ENCODE results near the gene DKKL1.

DNA sequence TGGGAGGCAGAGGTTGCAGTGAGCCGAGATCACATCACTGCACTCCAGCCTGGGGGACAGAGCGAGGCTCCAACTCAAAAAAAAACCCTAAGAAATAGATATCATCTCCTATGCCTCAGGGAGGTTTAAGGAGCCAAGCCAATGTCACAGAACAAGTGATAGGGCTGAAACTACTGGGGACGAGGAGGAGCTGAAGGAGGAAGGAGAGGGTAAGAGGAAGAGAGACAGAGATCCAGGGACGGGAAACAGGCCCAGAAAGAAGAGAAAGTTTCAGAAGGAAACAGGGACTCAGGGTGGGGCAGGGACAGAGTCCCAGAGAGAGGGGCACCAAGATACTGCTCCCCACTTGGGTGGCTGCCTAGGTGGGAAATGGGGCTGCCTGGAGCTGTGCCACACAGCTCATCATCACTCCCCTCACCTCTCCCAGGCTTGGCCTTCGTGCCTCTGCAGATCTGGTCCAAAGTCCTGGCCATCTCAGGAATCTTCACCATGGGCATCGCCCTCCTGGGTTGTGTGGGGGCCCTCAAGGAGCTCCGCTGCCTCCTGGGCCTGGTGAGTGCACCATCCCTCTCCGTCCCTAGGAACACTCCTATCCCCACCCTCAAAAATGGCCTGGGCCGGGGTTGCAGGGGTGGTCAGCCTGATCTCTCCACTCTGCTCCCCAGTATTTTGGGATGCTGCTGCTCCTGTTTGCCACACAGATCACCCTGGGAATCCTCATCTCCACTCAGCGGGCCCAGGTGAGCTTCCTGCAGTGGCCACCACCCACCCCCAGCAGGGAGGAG lies 27.0 kb upstream of the DKKL1 start:
- no peak for TF ChIP-seq MAX (IDR thresholded peaks at IDR 0.05; ENCODE audit: low read depth)
- TF ChIP-seq, protein P1, sequence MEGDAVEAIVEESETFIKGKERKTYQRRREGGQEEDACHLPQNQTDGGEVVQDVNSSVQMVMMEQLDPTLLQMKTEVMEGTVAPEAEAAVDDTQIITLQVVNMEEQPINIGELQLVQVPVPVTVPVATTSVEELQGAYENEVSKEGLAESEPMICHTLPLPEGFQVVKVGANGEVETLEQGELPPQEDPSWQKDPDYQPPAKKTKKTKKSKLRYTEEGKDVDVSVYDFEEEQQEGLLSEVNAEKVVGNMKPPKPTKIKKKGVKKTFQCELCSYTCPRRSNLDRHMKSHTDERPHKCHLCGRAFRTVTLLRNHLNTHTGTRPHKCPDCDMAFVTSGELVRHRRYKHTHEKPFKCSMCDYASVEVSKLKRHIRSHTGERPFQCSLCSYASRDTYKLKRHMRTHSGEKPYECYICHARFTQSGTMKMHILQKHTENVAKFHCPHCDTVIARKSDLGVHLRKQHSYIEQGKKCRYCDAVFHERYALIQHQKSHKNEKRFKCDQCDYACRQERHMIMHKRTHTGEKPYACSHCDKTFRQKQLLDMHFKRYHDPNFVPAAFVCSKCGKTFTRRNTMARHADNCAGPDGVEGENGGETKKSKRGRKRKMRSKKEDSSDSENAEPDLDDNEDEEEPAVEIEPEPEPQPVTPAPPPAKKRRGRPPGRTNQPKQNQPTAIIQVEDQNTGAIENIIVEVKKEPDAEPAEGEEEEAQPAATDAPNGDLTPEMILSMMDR (IDR thresholded peaks at IDR 0.05), result no peak
- TF ChIP-seq RAD21 (IDR thresholded peaks at IDR 0.05; ENCODE audit: low read length), result no peak
- no peak for TF ChIP-seq TAF1 (IDR thresholded peaks at IDR 0.05; ENCODE audit: borderline replicate concordance, low read depth, low read length)
- no peak for TF ChIP-seq FOXM1 (IDR thresholded peaks at IDR 0.05; ENCODE audit: low read depth)
- no peak for TF ChIP-seq EZH2phosphoT487 (IDR thresholded peaks at IDR 0.05; ENCODE audit: borderline replicate concordance, low read depth)
- TF ChIP-seq, protein P2, sequence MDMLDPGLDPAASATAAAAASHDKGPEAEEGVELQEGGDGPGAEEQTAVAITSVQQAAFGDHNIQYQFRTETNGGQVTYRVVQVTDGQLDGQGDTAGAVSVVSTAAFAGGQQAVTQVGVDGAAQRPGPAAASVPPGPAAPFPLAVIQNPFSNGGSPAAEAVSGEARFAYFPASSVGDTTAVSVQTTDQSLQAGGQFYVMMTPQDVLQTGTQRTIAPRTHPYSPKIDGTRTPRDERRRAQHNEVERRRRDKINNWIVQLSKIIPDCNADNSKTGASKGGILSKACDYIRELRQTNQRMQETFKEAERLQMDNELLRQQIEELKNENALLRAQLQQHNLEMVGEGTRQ (IDR thresholded peaks at IDR 0.05; ENCODE audit: borderline replicate concordance, low read depth, low read length), result no peak
- TF ChIP-seq, protein P3, sequence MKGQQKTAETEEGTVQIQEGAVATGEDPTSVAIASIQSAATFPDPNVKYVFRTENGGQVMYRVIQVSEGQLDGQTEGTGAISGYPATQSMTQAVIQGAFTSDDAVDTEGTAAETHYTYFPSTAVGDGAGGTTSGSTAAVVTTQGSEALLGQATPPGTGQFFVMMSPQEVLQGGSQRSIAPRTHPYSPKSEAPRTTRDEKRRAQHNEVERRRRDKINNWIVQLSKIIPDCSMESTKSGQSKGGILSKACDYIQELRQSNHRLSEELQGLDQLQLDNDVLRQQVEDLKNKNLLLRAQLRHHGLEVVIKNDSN (IDR thresholded peaks at IDR 0.05; ENCODE audit: borderline replicate concordance, low read depth), result no peak
- TF ChIP-seq NRF1 (IDR thresholded peaks at IDR 0.05; ENCODE audit: low read depth, low read length), result no peak
- TF ChIP-seq RXRA (IDR thresholded peaks at IDR 0.05; ENCODE audit: borderline replicate concordance, low read depth), result no peak
- TF ChIP-seq RFX5 (IDR thresholded peaks at IDR 0.05; ENCODE audit: low read length), result no peak
- no peak for TF ChIP-seq GABPA (IDR thresholded peaks at IDR 0.05; ENCODE audit: low read depth)

Data from SK-N-SH (cell line).